Sciatic nerve (tissue), 2 donors: Measurements from ENCODE around the gene MBLAC2. TPM values are rescaled to one million over a fixed set of nuclear protein-coding genes. Genes with fewer than 3 reads are reported as not detected.

ENCODE experiments used
- ATAC-seq: fragments of 200-7000 bp; cut with Tn5 transposase; one replicate; pipeline ENCODE4 v1.9.1; 2020; ENCODE audit warnings: mild to moderate bottlenecking, moderate library complexity
- DNase-seq: peaks from one replicate; pipeline ENCODE4 v3.0.0-alpha.2; 2020; ENCODE audit warnings: low spot score
- intact Hi-C: fragments of 100-400 bp; cut with DNase I; formaldehyde crosslinking; loops from one replicate; pipeline ENCODE4 v1.14.2; 2022
- total RNA-seq: library from RNA; stranded (reverse); fragmentation: NEBNext Ultra II Directional; extraction: Animal tissue kit (Norgen Biotek cat#: 25700); gene quantifications from one replicate; pipeline ENCODE4 v1.2.1, GENCODE V29; 2021
- donor health status: DM: no; HTN: no; CAD: no.
- donor health status: DM: no; HTN: no; CAD: no.

MBLAC2 gene
- total RNA-seq: 8.0 TPM

DNA sequence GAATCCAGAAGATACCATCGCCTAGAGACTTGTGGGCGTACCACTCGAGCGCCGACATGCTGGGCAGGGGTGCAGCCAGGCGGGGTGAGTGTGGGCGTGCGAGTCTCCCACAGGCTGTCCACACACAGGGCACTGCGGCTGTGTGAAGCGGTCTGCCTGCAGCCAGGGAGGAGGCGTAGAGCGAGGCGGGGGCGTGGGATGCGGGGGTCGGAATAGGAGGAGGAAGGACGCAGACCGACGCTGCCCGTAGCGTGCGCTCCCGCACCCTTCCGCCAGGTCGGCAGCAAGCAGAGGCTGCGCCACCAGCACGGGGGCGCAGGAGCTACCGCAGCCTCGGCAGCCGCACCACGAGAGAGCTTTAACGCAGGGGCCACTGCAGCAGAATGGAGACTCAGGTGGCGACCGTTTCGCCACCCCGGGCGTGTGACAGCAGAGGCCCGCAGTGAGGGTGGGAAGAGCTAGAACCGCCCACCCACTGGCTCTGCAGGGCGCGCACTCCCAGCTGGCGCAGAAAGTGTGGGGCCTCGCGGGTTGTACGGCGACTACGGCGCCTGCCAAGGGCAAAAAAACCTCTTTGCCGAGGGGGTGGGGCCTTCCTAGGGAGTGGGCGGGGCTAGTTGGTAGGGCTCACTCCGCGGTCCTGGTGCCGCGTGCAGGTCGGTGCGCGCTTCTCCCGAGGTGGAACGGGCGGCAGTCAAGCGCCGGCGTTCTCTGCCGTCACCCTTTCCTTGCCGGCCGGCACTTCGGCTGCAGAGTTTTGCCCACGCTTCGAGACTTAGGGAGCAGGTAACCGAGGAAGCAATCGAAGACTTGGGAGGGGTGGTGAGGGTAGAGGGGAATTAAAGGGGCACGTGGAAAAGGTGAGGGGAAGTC lies at the start of gene MBLAC2, which contains the start of gene POLR3G:
MBLAC2 (minus strand) TSS at position 537 of the 873 bp plus-strand sequence; CDS start at position 58, 479 bp downstream.
POLR3G (plus strand) TSS at position 630 of the 873 bp plus-strand sequence. CDS start 10,704 bp downstream, outside the sequence.
- intact Hi-C loops: no loop called here
- DNase-seq (peak; percentile 96), ATAC-seq (peak; percentile 98)

DNA sequence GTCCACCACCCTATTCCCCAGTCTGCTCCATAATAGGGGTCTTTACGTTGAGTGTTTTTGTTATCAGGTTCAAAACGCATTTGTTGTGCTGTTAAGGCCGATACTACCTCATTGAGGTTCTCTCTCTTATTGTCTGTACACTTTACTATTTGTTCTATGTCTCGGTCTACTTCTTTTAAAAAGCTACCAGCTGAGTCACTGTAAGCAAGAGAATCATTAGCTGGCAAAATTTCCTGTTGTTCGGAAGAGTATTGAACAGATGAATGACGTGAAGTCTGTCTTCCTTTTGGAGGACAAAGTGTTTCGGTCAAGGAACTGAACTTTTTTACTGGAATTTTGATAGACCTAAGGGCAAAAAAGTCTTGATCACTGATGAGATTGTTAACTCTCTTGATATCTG lies 44.5 kb upstream of the MBLAC2 start:
- no peak for DNase-seq
- ATAC-seq: no peak
- intact Hi-C loops: no loop called here

DNA sequence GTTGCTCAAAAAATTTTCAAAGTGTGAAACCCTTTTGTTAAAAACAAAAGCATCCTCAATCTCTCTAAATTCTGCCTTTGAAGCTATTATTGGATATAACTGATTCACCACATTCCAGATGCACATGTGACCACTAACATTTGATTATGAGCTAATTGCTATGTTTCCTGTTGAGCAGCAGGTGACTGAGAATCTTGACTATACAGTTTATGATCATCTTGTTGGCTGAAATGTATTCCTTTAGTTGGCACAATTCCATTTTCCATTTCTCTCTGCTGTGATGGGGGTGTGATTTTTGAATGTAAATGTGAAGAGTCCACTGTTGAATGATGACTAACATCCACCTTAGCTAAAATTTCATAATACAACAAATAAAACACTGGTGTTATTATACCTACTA lies 44.1 kb upstream of the MBLAC2 start:
- intact Hi-C loops: no loop called here
- DNase-seq (no peak), ATAC-seq (no peak)

DNA sequence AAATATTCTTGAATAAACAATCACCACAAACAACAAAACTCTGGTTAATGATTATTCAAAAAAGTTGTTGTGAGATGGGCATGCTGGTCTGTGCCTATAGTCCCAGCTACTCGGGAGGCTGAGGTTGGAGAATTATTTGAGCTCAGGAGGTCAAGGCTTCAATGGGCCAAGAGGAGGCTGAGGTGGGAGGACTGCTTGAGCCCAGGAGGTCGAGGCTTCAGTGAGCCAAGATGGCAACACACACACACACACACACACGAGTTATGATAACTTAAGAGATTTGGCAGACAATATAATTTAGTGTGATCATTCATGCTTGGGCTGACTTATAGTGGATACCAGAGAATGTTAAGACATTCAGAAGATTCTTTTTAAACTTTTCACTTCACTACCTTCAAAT lies 39.9 kb upstream of the MBLAC2 start:
- DNase-seq (no peak), ATAC-seq (no peak)
- intact Hi-C loops: no loop called here

DNA sequence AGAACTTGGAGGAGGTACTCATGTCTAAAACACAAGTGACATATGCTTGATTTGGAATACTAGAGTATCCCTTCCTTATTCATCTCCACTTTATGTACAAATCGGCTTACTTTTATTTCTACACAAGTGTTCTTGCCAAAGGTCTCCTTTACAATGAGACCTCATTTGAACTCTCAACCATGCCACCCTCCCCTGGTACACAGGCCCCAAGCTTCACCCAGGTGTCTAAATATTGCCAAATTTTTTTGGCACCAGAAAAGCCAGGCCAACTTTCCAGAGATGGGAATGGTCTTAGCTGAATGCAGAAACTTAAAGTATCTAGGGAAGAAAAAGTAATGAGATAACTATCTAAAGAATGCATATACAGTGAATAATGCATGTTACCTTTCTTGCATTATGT lies 35.9 kb upstream of the MBLAC2 start:
- DNase-seq (no peak), ATAC-seq (no peak)
- intact Hi-C loops: no loop called here

DNA sequence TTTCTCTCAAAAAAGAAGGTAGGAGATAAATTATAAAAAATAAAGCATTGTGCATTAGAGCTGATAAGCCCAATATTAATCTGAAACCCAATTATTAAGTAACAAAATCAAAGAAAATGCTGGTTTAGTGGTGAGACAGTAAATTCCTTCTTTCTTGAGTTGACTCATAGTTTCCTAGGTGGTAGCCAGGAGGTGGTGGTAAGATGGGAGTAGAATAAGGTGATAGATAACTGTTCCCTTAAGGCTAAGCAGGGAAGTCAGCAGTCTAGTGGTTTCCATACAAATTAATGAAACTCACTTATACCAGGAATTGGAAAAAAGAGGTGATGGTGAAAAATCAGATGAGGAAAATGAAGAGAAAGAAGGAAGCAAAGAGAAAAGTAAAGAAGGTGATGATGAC lies 31.6 kb upstream of the MBLAC2 start:
- DNase-seq (no peak), ATAC-seq (no peak)
- intact Hi-C loops: no loop called here

DNA sequence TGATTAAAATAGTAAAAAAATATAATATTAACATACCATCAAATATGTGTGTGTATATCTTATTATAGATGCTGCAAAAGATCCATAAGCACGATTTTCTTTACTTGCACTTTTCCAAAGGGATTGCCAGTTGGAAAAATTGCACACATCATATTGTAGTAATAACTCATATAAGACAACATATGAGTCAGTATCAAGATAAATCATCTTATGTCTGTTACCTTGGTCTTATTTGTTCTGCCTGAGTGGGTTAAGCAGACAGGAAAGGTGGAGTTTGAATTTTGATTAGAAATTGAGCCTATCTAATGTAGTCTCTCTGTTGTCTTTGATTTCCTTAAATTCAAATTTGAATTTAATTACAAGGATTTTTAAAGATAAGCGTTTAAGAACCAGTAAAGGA lies 30.2 kb upstream of the MBLAC2 start:
- no peak for ATAC-seq
- DNase-seq: no peak
- intact Hi-C loops: no loop called here

DNA sequence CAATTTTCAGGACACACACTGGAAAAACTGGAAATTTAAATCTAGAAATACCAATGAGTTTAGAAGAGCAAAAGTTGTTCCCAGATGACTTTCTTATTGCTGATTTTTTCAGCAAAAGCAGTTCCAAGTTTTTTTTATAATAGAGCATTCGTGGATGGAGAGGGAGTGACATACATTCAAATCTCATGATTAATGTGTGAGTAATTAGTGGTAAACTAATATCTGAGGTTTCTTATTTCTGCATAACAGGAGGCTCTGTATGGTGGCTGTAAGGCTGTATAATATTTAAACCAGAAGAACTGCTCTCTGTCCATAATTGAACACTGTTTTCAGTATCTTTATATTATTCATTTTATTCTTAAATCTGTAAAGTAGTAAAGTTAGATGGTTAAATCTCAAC lies 29.0 kb upstream of the MBLAC2 start:
- DNase-seq (no peak), ATAC-seq (no peak)
- intact Hi-C loops: no loop called here

DNA sequence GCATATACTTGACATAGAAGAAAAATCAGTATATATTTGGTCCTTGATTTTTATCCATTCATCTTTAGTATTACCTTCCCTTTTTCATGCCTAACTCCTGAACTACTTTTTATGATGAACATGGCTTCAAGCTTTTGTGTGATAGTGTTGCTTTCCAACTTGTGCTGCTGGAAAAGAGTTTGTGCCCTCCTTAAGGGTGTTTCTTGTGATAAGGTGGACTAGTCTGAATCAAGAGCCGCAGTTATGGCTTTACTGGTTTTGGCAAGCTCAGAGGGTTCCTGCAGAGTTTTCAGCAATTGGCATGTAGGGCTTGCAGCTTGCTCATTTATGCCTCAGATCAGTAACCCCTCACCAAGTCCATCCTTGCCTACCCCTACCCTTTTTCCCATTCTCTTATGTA lies 20.6 kb upstream of the MBLAC2 start:
- intact Hi-C loops: no loop called here
- ATAC-seq (no peak), DNase-seq (no peak)

DNA sequence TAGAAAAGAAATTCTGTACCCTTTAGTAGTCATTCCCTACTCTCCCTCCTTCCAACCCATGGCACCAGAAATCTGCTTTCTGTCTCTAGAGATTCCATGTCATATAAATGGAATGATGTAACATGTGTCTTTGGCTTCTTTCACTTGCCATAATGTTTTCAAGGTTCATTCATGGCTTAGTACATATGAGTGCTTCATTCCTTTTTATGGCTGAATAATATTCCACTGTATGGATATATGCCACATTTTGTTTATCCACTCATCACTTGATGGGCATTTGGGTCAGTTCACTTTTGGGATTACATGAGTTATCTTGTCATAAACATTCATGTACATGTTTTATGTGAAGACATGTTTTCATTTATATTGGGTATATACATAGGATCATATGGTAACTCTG lies 19.5 kb upstream of the MBLAC2 start:
- no peak for ATAC-seq
- no peak for DNase-seq
- intact Hi-C loops: no loop called here

DNA sequence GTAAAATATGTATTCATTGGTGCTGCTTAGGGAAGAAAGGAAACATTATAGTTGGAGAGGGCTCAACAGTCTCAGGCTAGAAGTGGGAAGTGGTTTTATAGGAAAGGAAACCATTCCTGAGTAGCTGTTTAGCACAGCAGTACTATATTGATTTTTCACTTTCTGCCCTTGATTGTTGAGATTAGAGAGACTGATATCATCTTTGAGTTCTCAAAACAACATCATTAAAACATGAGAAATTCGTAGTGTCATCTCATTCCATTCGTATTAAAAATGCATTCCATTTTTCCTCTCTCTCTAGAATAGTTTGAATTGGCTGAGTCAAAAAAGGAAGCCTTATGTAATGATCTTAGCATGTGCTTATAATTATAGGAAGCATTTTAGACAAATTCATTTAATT lies 14.2 kb upstream of the MBLAC2 start:
- intact Hi-C loops: no loop called here
- ATAC-seq (no peak), DNase-seq (no peak)

DNA sequence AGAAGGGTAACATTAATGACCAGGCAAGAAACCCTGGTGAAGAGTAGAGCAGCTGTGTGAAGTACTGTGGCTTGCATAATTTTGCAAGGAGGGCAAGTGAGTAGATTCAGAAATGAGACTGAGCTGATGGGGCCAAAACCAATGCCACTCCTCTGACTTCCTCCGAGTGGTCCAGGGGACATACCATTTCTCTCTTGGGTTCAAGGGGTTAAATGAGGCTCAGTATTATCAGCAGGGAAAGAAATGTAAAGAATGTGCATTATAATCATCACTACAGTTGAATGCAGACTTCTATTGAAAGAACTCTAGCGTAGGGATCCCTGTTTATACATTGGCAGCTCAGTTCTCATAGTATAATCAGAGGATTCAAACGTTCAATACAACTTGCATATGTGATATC lies 10.0 kb upstream of the MBLAC2 start:
- ATAC-seq (no peak), DNase-seq (no peak)
- intact Hi-C loops: no loop called here

DNA sequence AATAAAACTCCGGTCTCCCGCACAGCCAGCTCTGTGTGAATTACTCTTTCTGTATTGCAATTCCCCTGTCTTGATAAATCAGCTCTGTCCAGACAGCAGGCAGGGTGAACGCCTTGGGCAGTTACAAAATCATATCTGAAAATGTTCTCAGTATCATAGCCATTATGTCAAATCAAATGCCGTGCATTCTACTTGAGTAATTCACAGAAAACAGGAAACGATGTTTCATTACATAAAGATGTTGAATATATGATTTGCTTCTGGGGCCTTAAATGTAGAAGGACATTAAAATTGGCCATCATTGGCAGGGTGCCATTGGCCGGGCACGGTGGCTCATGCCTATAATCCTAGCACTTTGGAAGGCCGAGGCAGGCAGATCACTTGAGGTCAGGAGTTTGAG lies 8.6 kb upstream of the MBLAC2 start:
- DNase-seq (no peak), ATAC-seq (no peak)
- intact Hi-C loops: no loop called here

DNA sequence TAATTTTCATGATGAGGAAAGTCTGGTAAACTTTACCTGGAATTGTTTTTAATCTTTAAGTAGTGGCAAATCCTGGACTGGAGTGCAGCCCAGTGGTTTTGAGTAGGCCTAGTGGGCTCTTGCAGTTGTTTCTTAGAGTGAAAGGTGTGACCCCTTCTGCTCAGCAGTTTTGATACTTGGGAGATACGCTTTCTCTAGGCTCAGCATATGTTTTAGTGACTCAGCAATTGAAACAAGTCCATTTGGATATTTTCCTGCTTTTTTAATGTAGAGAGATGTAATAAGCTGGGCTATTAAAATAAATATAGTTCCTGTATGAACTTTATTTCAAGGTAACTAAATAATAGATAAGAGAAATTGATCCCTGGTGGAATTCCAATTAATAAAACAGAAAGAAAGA lies 6.1 kb upstream of the MBLAC2 start:
- intact Hi-C loops: no loop called here
- no peak for DNase-seq
- ATAC-seq: no peak

DNA sequence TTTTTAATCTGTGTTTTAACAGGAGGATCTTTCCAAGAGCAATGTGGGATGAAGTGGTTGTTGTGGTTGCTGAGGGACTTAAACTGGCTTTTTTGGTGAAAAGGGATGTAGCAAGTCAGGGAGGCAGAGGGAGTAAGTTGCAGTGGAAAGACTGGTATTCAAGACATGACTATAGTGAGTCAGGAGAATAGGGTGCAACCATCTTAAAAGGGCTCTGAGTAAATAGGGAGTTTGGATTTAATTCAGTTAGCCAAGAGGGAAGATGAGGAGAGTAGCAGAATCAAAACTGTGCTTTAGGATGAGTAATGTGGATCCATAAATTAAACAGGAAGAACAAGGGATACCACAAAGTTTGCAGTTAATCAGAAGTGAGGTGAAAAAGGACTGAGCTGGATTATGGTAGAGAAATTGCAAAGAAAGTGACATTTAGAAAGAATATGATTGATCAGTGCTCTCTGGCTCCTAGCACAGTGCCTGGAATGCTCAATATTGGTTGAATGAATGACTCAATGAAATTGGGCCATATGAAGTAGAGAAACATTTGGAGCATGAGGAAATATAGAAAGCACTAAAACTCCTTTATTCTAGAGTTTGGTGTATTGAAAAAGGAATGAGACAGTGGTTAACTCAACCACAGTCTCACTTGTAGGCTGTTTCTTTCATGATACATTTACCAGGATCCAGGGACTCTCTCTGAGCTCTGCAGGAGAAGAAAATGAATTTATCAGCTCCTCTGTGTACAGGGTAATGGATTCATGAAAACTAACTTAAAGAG lies 5.2 kb upstream of the MBLAC2 start:
- intact Hi-C loops: no loop called here
- ATAC-seq: no peak
- no peak for DNase-seq

DNA sequence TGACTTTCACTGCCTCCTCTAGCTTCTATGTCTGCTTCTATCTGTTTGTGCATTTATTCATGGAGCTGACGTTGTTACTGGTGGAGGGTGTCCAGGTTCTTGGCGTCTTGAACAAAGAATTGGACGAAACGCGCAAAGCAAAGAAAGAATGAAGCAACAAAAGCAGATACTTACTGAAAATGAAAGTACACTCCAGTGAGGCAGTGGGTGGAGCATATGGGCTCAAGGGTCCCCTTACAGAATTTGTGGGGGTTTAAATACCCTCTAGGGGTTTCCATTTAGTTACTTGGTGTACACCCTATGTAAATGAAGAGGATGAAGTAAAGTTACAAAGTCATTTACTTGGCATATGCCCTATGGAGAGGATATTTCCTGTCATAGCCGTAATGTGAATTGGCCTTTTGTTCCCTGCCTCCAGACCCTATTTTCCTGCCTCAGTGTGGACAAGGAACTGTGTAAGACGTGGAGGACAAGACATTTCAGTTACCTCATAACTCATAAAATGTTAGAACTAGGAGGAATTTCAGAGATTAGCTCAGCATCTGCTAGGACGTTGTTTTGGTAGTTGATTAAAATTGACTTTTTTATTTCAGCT lies 3.1 kb upstream of the MBLAC2 start:
- DNase-seq (no peak), ATAC-seq (no peak)
- intact Hi-C loops: no loop called here

DNA sequence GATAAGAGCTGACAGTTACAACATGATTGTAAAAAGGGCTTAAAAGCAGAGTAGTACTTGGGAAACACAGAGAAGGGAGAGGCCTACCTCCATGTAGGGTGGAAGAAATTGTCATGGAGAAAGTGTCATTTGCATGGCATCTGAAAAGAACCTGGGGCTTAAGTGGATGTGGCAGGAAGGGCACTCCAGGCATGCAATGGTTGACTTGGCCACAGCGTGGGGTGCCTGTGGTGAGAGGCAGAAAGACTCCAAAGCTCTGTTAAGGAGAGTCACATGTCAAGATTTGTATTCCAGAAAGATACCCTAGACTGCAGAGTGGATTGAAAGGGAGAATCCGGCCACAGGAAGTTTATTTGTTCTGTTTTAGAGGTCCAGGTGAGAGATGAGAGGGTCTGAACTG lies 2.5 kb upstream of the MBLAC2 start:
- DNase-seq (no peak), ATAC-seq (no peak)
- intact Hi-C loops: no loop called here

DNA sequence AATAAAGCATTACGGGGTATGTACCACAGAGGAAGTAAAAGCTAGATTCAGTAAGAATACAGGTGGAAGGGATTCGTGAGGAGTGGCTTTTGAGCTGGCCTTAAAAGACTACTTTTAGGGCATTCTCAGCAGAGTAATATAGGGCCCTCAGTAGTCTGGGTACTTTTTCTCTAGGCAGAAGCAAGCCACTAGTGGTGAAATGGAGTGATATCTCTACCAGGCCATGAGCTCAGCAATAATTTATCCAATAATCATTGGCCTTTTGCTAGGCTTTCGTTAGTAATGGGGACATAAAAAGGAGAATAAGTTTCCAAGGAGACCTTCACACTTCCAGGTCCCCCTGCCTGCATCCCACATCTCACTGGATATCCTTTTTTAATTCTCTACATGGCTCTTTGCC lies 1.8 kb upstream of the MBLAC2 start:
- ATAC-seq: no peak
- DNase-seq: no peak
- intact Hi-C loops: no loop called here

DNA sequence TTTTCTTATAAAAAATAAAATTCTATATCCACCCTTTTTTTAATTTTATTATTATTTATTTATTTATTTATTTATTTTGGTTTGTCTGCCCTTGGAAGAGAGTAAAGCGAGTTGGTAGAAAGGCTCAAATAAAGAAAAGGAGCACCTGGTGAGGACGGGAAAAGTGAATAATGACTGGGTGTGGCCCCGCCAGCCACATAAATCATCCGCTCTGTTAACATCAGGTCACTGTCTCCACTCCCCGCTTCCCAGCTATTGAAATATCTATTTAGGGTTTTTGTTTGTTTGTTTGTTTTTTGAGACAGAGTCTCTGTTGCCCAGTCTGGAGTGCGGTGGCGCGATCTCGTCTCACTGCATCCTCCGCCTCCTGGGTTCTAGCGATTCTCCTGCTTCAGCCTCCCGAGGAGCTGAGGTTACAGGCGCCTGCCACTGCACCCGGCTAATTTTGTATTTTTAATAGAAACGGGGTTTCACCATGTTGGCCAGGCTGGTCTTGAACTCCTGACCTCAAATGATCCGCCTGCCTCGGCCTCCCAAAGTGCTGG lies 937 bp upstream of the MBLAC2 start:
- intact Hi-C loops: no loop called here
- DNase-seq (no peak), ATAC-seq (no peak)
